ENCODE measurements around the gene CA12. TPM values are rescaled to one million over a fixed set of nuclear protein-coding genes. Genes with fewer than 3 reads are reported as not detected.
"Not testable (repeated sequence)": the region's sequence is repeated elsewhere in the genome, so short reads cannot be mapped to it uniquely, and the experiment has no call there.

CA12 gene
- total and polyA plus RNA-seq, 2 donors (not counting 3 experiments of a cell fraction or from before 2014, with no cell fraction given) = 1.1 to 5.9 TPM

DNA sequence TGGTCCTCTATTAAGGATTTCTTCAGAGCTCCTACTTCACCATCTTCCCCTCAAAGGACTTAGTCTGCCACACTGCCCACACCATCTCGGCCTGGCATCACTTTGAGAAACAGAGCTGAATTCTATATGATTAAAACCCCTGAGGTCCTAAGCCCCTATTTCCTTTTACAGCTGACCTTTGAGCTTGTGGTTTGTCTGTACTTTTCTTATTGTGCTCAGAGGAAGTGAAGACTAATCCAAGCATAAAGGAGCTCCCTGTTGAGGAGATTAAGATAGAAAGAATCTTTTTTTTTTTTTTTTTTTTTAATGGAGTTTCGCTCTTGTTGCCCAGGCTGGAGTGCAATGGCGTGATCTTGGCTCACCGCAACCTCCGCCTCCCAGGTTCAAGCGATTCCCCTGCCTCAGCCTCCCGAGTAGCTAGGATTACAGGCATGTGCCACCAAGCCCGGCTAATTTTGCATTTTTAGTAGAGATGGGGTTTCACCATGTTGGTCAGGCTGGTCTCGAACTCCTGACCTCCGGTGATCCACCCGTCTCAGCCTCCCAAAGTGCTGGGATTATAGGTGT is 38.6 kb downstream of the CA12 start:
- peak; percentile 96 for FAIRE-seq

GRCh38 chr15:63341898-63342297 is 39.7 kb downstream of the CA12 start:
- ChIA-PET CTCF (no interaction called here), POLR2A (no interaction called here)
- H3K36me3 ChIP-seq (ENCODE audit: control insufficient read depth in 2 of 2, extremely low read depth in 1 of 2, insufficient read depth in 2 of 2, low read length in 2 of 2) = no peaks in the 10 kb centered on the region
- H4K20me1 ChIP-seq (replicated peaks; ENCODE audit: control insufficient read depth, extremely low read depth, insufficient read depth, low read length) = no peaks in the 10 kb centered on the region
- H3K27me3 ChIP-seq (ENCODE audit: control insufficient read depth in 2 of 2, insufficient read depth in 2 of 2, low read length in 2 of 2) = peaks cover 0 to 2% of the 10 kb centered on the region in 2 experiments
- intact Hi-C loops (cut with micrococcal nuclease) (no loop called here), dilution Hi-C loops (cut with MboI; ENCODE audit: extremely low pct_ligation_motif_present, low sequenced_read_pairs) (no loop called here)
- H3K27ac ChIP-seq (ENCODE audit: insufficient read depth, low read depth, low read length) = no peak overlapping the region
- H3K79me2 ChIP-seq (ENCODE audit: control insufficient read depth, insufficient read depth, low read length) = no peaks in the 10 kb centered on the region
- TF ChIP-seq JUN (IDR thresholded peaks at IDR 0.05; ENCODE audit: borderline replicate concordance, insufficient read depth, insufficient read length, low read depth) = no peak
- no peak overlapping the region for H2AFZ ChIP-seq (ENCODE audit: low read depth, low read length)
- no peak for DNase-seq (ENCODE audit: low read depth, low spot score)
- FAIRE-seq = no peak
- H3K4me1 ChIP-seq (ENCODE audit: control insufficient read depth, extremely low read depth, insufficient read depth, low read length) = peaks cover 5% of the 10 kb centered on the region
- H3K9me3 ChIP-seq (replicated peaks; ENCODE audit: control insufficient read depth, insufficient read depth, low read length) = no peaks in the 10 kb centered on the region
- no peak overlapping the region for H3K4me3 ChIP-seq (replicated peaks in 1 of 3; ENCODE audit: insufficient read depth in 1 of 3, low read depth in 1 of 3, low read length in 3 of 3)
- no TSS peak for BruUV-seq (replicated peaks)
- H3K4me2 ChIP-seq (ENCODE audit: insufficient read depth, low read length) = no peak overlapping the region
- H3K9ac ChIP-seq (replicated peaks; ENCODE audit: extremely low read depth, insufficient read depth, low read length) = no peak overlapping the region
- H3K9me1 ChIP-seq (replicated peaks; ENCODE audit: control insufficient read depth, extremely low read depth, insufficient read depth, low read length) = no peaks in the 10 kb centered on the region

More for the DNA sequence above, 38.6 kb downstream of the CA12 start:
- H3K9ac ChIP-seq (replicated peaks; ENCODE audit: extremely low read depth, insufficient read depth, low read length); H3K27ac ChIP-seq (ENCODE audit: insufficient read depth, low read depth, low read length); BruUV-seq (replicated peaks); H3K36me3 ChIP-seq (ENCODE audit: control insufficient read depth in 2 of 2, extremely low read depth in 1 of 2, insufficient read depth in 2 of 2, low read length in 2 of 2); H3K4me1 ChIP-seq (ENCODE audit: control insufficient read depth, extremely low read depth, insufficient read depth, low read length); H4K20me1 ChIP-seq (replicated peaks; ENCODE audit: control insufficient read depth, extremely low read depth, insufficient read depth, low read length); dilution Hi-C loops (cut with MboI; ENCODE audit: extremely low pct_ligation_motif_present, low sequenced_read_pairs); H2AFZ ChIP-seq (ENCODE audit: low read depth, low read length); H3K9me3 ChIP-seq (replicated peaks; ENCODE audit: control insufficient read depth, insufficient read depth, low read length); intact Hi-C loops (cut with micrococcal nuclease); H3K9me1 ChIP-seq (replicated peaks; ENCODE audit: control insufficient read depth, extremely low read depth, insufficient read depth, low read length); H3K4me3 ChIP-seq (replicated peaks in 1 of 3; ENCODE audit: insufficient read depth in 1 of 3, low read depth in 1 of 3, low read length in 3 of 3); H3K79me2 ChIP-seq (ENCODE audit: control insufficient read depth, insufficient read depth, low read length); H3K27me3 ChIP-seq (ENCODE audit: control insufficient read depth in 2 of 2, insufficient read depth in 2 of 2, low read length in 2 of 2): not testable (repeated sequence)
- CTCF ChIA-PET = interaction anchor here (1.0 to 1.2 kb wide), 7 partner anchors 8 to 60 kb away, joined by 3 to 8 read pairs (median 4); no protein-coding TSS in a partner anchor
- H3K4me2 ChIP-seq (ENCODE audit: insufficient read depth, low read length) = peak overlapping the region; percentile 7
- DNase-seq (ENCODE audit: low read depth, low spot score) = peak; percentile 58
- TF ChIP-seq POLR2AphosphoS5 (IDR thresholded peaks at IDR 0.05; ENCODE audit: insufficient read depth, low read depth, low read length) (peak; percentile 55), GATA2 (IDR thresholded peaks at IDR 0.05; ENCODE audit: insufficient read depth, insufficient read length, low read depth, low read length) (peak; percentile 49), FOS (IDR thresholded peaks at IDR 0.05; ENCODE audit: borderline replicate concordance, insufficient read depth, low read length) (peak; percentile 41)
- POLR2A ChIA-PET = interaction anchor here (1.1 kb wide), 1 partner anchor 10 kb away, joined by 4 read pairs; no protein-coding TSS in a partner anchor

Data from endothelial cell of umbilical vein (primary cell).